Hypothalamus (tissue), 51 donors: ENCODE results near the gene RPL38.
"Not testable (repeated sequence)": the region's sequence is repeated elsewhere in the genome, so short reads cannot be mapped to it uniquely, and the experiment has no call there.

Experiments
- DNase-seq, 51 donors: peaks; one replicate each; lab custom pipeline; 2025; lab: John Stamatoyannopoulos, UW

Gene RPL38

GRCh38 chr17:74182041-74182723, 21.3 kb upstream of the RPL38 start:
- peak in 2 of 51 donors; percentile 13 to 23 for DNase-seq

- no peak for DNase-seq
Measured at GRCh38 chr17:74183411-74183810, 20.1 kb upstream of the RPL38 start.

- DNase-seq, result no peak
Measured at GRCh38 chr17:74185571-74186185, 17.8 kb upstream of the RPL38 start.

GRCh38 chr17:74186498-74186897, 17.0 kb upstream of the RPL38 start:
- no peak for DNase-seq

- no peak for DNase-seq
Measured at GRCh38 chr17:74187761-74188160, 15.7 kb upstream of the RPL38 start.

- DNase-seq, result not testable (repeated sequence)
Measured at GRCh38 chr17:74188687-74189086, 14.8 kb upstream of the RPL38 start.

- peak in 2 of 51 donors; percentile 12 to 35 for DNase-seq
Measured at GRCh38 chr17:74190154-74190553, 13.3 kb upstream of the RPL38 start.

- DNase-seq, result no peak
Measured at GRCh38 chr17:74190807-74191406, 12.6 kb upstream of the RPL38 start.

- DNase-seq, result peak in 22 of 51 donors; percentile 17 to 55 (median 30)
Measured at GRCh38 chr17:74192950-74193781, 10.3 kb upstream of the RPL38 start.

GRCh38 chr17:74194682-74195081, 8.8 kb upstream of the RPL38 start:
- no peak for DNase-seq

- DNase-seq, result no peak
Measured at GRCh38 chr17:74196541-74197317, 6.7 kb upstream of the RPL38 start.

GRCh38 chr17:74197801-74198200, 5.7 kb upstream of the RPL38 start:
- DNase-seq, result no peak

- no peak for DNase-seq
Measured at GRCh38 chr17:74198694-74199093, 4.8 kb upstream of the RPL38 start.

GRCh38 chr17:74199306-74200092, 4.0 kb upstream of the RPL38 start:
- peak in 43 of 51 donors; percentile 10 to 75 (median 45) for DNase-seq

- no peak for DNase-seq
Measured at GRCh38 chr17:74200112-74200511, 3.4 kb upstream of the RPL38 start.

GRCh38 chr17:74201250-74201649, 2.2 kb upstream of the RPL38 start:
- peak in 2 of 51 donors; percentile 12 to 19 for DNase-seq

GRCh38 chr17:74201948-74202347, 1.5 kb upstream of the RPL38 start:
- DNase-seq, result no peak

- DNase-seq, result peak in 2 of 51 donors; percentile 25 to 40
Measured at GRCh38 chr17:74202938-74203337, 540 bp upstream of the RPL38 start.

GRCh38 chr17:74204474-74204873, 996 bp downstream of the RPL38 start:
- DNase-seq, result no peak
